Upper lobe of right lung (tissue), 1 donor: ENCODE measurements around the gene AKAP7. TPM values are rescaled to one million over a fixed set of nuclear protein-coding genes. Genes with fewer than 3 reads are reported as not detected.
A peak's percentile ranks its signal among the peaks of the same experiment; 100 is the strongest.

Experiments
- ATAC-seq: fragments of 200-7000 bp; cut with Tn5 transposase; one replicate; pipeline ENCODE4 v1.9.1; 2020; ENCODE audit warnings: mild to moderate bottlenecking, moderate library complexity
- DNase-seq: peaks from one replicate; pipeline ENCODE4 v3.0.0-alpha.2; 2020
- H3K27ac ChIP-seq: fragments of 200-600 bp; one replicate; pipeline ENCODE4 v1.8.0; 2022
- H3K27me3 ChIP-seq: fragments of 200-600 bp; one replicate; pipeline ENCODE4 v1.8.0; 2022; ENCODE audit warnings: mild to moderate bottlenecking
- H3K36me3 ChIP-seq: fragments of 200-600 bp; one replicate; pipeline ENCODE4 v1.8.0; 2022
- H3K4me1 ChIP-seq: fragments of 200-600 bp; one replicate; pipeline ENCODE4 v1.8.0; 2022
- H3K4me3 ChIP-seq: fragments of 200-600 bp; one replicate; pipeline ENCODE4 v1.8.0; 2022; ENCODE audit warnings: mild to moderate bottlenecking
- H3K9me3 ChIP-seq: fragments of 200-600 bp; one replicate; pipeline ENCODE4 v1.8.0; 2022
- intact Hi-C: fragments of 100-400 bp; cut with DNase I; formaldehyde crosslinking; loops from one replicate; pipeline ENCODE4 v1.11.0; 2022
- total RNA-seq: library from RNA; stranded (reverse); fragmentation: NEBNext Ultra II Directional; extraction: Animal tissue kit (Norgen Biotek cat#: 25700); gene quantifications from one replicate; pipeline ENCODE4 v1.2.1, GENCODE V29; 2021
- TF ChIP-seq, protein P1 (sequence below): fragments of 200-600 bp; IDR thresholded peaks from one replicate; pipeline ENCODE4 v1.8.0; 2022; ENCODE audit warnings: antibody characterized with exemption
- donor health status: DM: no; HTN: yes; CAD: no; lungs with severe emphysema.

The AKAP7 gene
- total RNA-seq, 1 donor from 2014 or later: 11.1 TPM

DNA sequence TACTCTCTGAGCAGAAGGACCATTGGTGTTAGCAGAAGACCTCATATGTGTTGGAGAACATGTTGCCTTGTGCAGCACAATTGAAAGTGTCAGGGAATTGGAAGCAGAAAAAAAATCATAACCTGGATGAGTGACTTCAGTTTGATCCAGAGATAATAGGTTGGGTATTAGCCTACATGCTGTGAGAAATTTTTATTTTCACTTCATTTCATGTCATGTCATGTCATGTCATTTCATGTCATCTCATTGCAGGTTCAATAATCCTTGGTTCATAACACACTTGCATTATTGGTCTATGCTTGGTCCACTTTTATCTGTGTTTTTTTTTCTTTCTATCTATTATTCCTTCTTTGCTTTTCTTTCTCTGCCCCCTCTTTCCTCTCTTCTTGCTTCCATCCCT, 34.3 kb downstream of the AKAP7 start:
- TF ChIP-seq, protein P1, sequence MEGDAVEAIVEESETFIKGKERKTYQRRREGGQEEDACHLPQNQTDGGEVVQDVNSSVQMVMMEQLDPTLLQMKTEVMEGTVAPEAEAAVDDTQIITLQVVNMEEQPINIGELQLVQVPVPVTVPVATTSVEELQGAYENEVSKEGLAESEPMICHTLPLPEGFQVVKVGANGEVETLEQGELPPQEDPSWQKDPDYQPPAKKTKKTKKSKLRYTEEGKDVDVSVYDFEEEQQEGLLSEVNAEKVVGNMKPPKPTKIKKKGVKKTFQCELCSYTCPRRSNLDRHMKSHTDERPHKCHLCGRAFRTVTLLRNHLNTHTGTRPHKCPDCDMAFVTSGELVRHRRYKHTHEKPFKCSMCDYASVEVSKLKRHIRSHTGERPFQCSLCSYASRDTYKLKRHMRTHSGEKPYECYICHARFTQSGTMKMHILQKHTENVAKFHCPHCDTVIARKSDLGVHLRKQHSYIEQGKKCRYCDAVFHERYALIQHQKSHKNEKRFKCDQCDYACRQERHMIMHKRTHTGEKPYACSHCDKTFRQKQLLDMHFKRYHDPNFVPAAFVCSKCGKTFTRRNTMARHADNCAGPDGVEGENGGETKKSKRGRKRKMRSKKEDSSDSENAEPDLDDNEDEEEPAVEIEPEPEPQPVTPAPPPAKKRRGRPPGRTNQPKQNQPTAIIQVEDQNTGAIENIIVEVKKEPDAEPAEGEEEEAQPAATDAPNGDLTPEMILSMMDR: no peak
- Histone ChIP-seq H3K9me3 (no peaks in the 10 kb centered on the region), H3K36me3 (peaks cover 29% of the 10 kb centered on the region), H3K4me1 (no peaks in the 10 kb centered on the region), H3K4me3 (no peak overlapping the region), H3K27ac (no peak overlapping the region), H3K27me3 (no peaks in the 10 kb centered on the region)
- DNase-seq (no peak), ATAC-seq (no peak)
- intact Hi-C loops: no loop called here

DNA sequence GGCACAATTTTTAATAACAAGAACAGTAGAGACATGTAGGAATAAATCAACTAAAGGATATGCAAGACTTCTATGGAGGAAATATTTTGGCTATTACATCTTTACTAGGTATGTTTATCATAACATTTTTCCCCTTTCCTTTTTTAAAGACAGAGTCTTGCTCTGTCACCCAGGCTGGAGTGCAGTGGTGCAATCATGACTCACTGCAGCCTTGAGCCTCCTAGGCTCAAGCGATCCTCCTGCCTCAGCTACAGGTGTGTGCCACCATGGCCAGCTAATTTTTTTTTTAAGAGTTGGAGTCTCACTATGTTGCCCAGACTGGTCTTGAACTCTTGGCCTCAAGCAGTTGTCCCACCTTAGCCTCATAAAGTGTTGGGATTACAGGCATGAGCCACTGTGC, 37.0 kb downstream of the AKAP7 start:
- no peaks in the 10 kb centered on the region for H3K27me3 ChIP-seq
- intact Hi-C loops: no loop called here
- no peak overlapping the region for H3K27ac ChIP-seq
- TF ChIP-seq, protein P1: no peak
- H3K4me1 ChIP-seq: no peaks in the 10 kb centered on the region
- H3K4me3 ChIP-seq: no peak overlapping the region
- no peaks in the 10 kb centered on the region for H3K9me3 ChIP-seq
- peaks cover 6% of the 10 kb centered on the region for H3K36me3 ChIP-seq
- ATAC-seq (no peak), DNase-seq (no peak)

DNA sequence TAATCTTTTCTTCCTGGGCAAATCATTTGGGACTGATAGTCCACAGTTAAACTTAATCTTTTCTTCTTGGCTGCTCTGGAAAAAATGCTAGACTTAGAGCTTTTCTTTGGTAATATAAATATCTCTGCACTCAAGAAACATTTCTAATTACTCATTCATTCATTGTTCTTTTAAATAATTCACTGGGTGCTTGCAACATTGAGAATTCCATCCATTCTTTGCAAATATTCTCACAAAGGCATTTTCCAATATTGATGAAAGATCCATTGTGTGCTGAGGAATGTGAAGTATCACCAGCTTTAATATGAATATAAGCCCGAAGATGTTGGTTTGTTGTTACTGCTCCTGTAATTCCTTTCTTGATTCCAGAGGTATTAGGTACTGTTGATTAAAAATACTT, 38.4 kb downstream of the AKAP7 start:
- intact Hi-C loops: no loop called here
- no peak for DNase-seq
- Histone ChIP-seq H3K4me3 (no peak overlapping the region), H3K9me3 (no peaks in the 10 kb centered on the region), H3K4me1 (no peaks in the 10 kb centered on the region), H3K27me3 (no peaks in the 10 kb centered on the region), H3K27ac (no peak overlapping the region), H3K36me3 (peaks cover 6% of the 10 kb centered on the region)
- TF ChIP-seq, protein P1: no peak
- ATAC-seq: no peak

DNA sequence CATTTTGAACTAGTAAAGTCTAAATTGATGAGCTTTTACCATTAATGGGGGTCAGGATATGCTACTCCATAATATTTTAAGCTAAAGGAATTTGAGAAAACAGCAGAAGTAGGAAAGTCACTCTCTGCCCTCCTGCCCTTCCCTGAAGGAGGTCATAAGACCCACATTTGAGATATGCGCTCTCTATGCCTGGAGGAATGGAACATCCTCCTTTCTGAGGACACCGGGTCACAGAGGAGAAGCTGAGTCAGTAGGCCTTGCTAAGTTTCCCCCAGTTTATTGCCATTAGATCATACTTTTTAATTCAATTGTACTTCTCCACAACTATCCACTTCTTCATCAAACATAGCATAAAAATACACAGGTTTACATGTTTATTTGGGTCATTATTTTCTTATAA, 40.3 kb downstream of the AKAP7 start:
- Histone ChIP-seq H3K9me3 (no peaks in the 10 kb centered on the region), H3K4me1 (no peaks in the 10 kb centered on the region), H3K27me3 (no peaks in the 10 kb centered on the region), H3K4me3 (no peak overlapping the region), H3K36me3 (no peaks in the 10 kb centered on the region), H3K27ac (no peak overlapping the region)
- no peak for DNase-seq
- TF ChIP-seq, protein P1: no peak
- peak; percentile 51 for ATAC-seq
- intact Hi-C loops: no loop called here

DNA sequence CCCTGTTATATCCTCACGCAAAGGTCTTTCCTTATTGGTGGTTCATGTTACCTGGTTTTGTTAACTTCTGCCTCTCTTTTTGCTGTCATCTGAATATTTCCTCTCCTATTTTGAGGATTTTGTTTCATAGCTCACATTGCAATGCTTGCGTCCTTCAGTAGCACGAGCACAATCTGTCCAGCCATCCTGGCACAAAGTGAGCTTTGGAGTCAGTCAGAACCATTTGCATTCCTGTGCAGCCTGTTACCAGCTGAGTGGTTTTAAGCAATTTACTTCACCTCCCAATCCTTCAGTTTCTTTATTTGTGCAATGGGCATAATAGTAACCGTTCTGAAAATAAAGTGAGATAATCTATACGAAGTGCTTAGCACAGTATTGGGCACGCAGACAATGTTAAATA, 42.7 kb downstream of the AKAP7 start:
- Histone ChIP-seq H3K27me3 (no peaks in the 10 kb centered on the region), H3K4me3 (no peak overlapping the region), H3K27ac (no peak overlapping the region), H3K36me3 (no peaks in the 10 kb centered on the region), H3K9me3 (no peaks in the 10 kb centered on the region), H3K4me1 (no peaks in the 10 kb centered on the region)
- DNase-seq (no peak), ATAC-seq (no peak)
- TF ChIP-seq, protein P1: no peak
- intact Hi-C loops: no loop called here

DNA sequence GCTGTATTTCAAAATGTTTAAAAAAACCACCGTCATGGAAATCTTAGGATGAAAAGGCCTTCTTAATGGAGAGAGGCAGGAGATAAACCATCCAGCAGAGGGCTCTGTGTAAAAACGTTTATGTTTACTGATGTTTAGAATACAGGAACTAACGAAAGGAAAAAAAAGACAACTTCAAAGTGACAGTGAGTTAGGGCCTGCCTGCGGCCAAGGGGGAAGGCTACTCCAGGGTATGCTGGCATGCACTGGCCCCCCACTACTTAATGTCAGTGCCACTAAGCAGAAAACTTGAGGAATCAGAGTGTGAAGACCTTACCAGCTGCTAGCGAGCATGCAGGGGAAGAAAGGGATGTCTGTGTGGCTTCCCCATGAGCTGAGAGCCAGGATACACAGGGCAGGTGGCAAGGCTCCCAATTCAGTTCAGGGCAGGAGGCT, 47.7 kb downstream of the AKAP7 start:
- no peaks in the 10 kb centered on the region for H3K27me3 ChIP-seq
- peak; percentile 25 for ATAC-seq
- no peak overlapping the region for H3K27ac ChIP-seq
- intact Hi-C loops: no loop called here
- H3K4me1 ChIP-seq: no peaks in the 10 kb centered on the region
- H3K9me3 ChIP-seq: no peaks in the 10 kb centered on the region
- TF ChIP-seq, protein P1: peak; percentile 41
- no peak overlapping the region for H3K4me3 ChIP-seq
- H3K36me3 ChIP-seq: no peaks in the 10 kb centered on the region
- no peak for DNase-seq
